Ovary (tissue), 9 donors: ENCODE measurements around the gene PDE4D. TPM values are rescaled to one million over a fixed set of nuclear protein-coding genes. Genes with fewer than 3 reads are reported as not detected.

Experiments
- DNase-seq, 5 donors: peaks; one replicate each; pipeline ENCODE4 v3.0.0-alpha.2; 2019 to 2020
- H3K27ac ChIP-seq, 2 donors: fragments of 200-600 bp; one replicate each; pipeline versions ENCODE4 v1.5.1 to v1.8.0; 2019 to 2022
- H3K27me3 ChIP-seq: fragments of 200-600 bp; one replicate; pipeline ENCODE4 v1.8.0; 2022
- H3K36me3 ChIP-seq: fragments of 200-600 bp; sonication (generic); one replicate; pipeline ENCODE4 v1.5.1; 2019
- H3K4me1 ChIP-seq: one replicate; pipeline ENCODE4 v1.8.1; 2013; ENCODE audit warnings: mild to moderate bottlenecking, moderate library complexity; ENCODE audit not compliant: insufficient read depth
- H3K4me3 ChIP-seq: fragments of 200-600 bp; sonication (generic); one replicate; pipeline ENCODE4 v1.5.1; 2017
- H3K9me3 ChIP-seq, 2 donors: fragments of 200-600 bp in 1 of 2; sonication (generic) in 1 of 2; one replicate each; pipeline versions ENCODE4 v1.5.1 to v1.8.1; 2013 to 2019; ENCODE audit warnings: mild to moderate bottlenecking in 1 of 2, moderate library complexity in 1 of 2
- EP300 ChIP-seq: sonication (generic); formaldehyde crosslinking; IDR thresholded peaks from one replicate; pipeline ENCODE4 v1.6.1; 2017; ENCODE audit warnings: antibody characterized with exemption
- POLR2A ChIP-seq: fragments of 450-650 bp; IDR thresholded peaks from one replicate; pipeline ENCODE4 v1.6.1; 2017; ENCODE audit warnings: antibody characterized with exemption, mild to moderate bottlenecking, moderate library complexity
- WGBS, 3 donors: extraction: QIAGEN DNeasy Blood & Tissue Kit in 1 of 3; methylation state at CpG; one replicate each; pipeline versions ENCODE4 v1.1.5 to v1.1.7; 2013 to 2017; 5-methylcytosine and 5-hydroxymethylcytosine counted together
- intact Hi-C, 4 donors: fragments of 100-400 bp; cut with DNase I; formaldehyde crosslinking; loops; one replicate each; pipeline versions ENCODE4 v1.11.0 to v1.15.1; 2022 to 2023
- polyA plus RNA-seq, 2 donors: library from polyadenylated mRNA; stranded (reverse); fragments of 200-250 nt in 1 of 2; fragments of 350-450 nt in 1 of 2; fragmentation: Illumina TruSeq in 1 of 2; extraction: RNeasy Lipid Tissue Mini Kit (QIAGEN cat#74804) in 1 of 2; gene quantifications; one replicate each; pipeline ENCODE4 v1.2.3, GENCODE V29; 2013 to 2014
- total RNA-seq, 7 donors: library from RNA; depleted of rRNA in 2 of 7; stranded (reverse); fragments of >200 nt in 2 of 7; fragmentation: NEBNext Ultra II Directional in 3 of 7; extraction: Animal tissue kit (Norgen Biotek cat#: 25700) in 3 of 7; gene quantifications; one replicate each; pipeline versions ENCODE4 v1.1.0 to v1.2.4, GENCODE V29; 2016 to 2023
- TF ChIP-seq, protein P1 (sequence below), 3 donors: fragments of 450-650 bp in 2 of 3; fragments of 200-600 bp in 1 of 3; IDR thresholded peaks; one replicate each; pipeline versions ENCODE4 v1.5.1 to v1.8.0; 2016 to 2022; ENCODE audit warnings: antibody characterized with exemption in 3 of 3, mild to moderate bottlenecking in 1 of 3
- donor health status: DM: no; HTN: no; CAD: no; lungs with moderate emphysema.
- donor health status: DM: no; HTN: no; CAD: no.
- donor health status: Bipolar disorder and iron deficiency.
- donor health status: DM: yes; HTN: yes; CAD: no.
- donor health status: DM: no; HTN: no; CAD: no.
- donor health status: DM: yes; HTN: yes; CAD: no.

PDE4D gene
- total and polyA plus RNA-seq, 9 donors, result 1.3 to 67.6 (median 8.4) TPM

GRCh38 chr5:59446356-59446755 lies 447.2 kb downstream of the PDE4D start:
- Histone ChIP-seq H3K9me3 (no peaks in the 10 kb centered on the region), H3K27me3 (no peaks in the 10 kb centered on the region), H3K4me1 (no peaks in the 10 kb centered on the region), H3K27ac (no peak overlapping the region), H3K4me3 (no peak overlapping the region), H3K36me3 (no peaks in the 10 kb centered on the region)
- intact Hi-C loops, result loop anchor here in 1 of 4 donors (5.0 kb wide), 1 partner anchor 1354 kb away; no protein-coding TSS in a partner anchor
- TF ChIP-seq, protein P1, sequence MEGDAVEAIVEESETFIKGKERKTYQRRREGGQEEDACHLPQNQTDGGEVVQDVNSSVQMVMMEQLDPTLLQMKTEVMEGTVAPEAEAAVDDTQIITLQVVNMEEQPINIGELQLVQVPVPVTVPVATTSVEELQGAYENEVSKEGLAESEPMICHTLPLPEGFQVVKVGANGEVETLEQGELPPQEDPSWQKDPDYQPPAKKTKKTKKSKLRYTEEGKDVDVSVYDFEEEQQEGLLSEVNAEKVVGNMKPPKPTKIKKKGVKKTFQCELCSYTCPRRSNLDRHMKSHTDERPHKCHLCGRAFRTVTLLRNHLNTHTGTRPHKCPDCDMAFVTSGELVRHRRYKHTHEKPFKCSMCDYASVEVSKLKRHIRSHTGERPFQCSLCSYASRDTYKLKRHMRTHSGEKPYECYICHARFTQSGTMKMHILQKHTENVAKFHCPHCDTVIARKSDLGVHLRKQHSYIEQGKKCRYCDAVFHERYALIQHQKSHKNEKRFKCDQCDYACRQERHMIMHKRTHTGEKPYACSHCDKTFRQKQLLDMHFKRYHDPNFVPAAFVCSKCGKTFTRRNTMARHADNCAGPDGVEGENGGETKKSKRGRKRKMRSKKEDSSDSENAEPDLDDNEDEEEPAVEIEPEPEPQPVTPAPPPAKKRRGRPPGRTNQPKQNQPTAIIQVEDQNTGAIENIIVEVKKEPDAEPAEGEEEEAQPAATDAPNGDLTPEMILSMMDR (IDR thresholded peaks at IDR 0.05), result no peak
- TF ChIP-seq POLR2A (no peak), EP300 (no peak)
- DNase-seq, result no peak
- 55 to 62% (median 60%) methylated on average over 2 of the region's 2 CpGs for WGBS, 3 donors

DNA sequence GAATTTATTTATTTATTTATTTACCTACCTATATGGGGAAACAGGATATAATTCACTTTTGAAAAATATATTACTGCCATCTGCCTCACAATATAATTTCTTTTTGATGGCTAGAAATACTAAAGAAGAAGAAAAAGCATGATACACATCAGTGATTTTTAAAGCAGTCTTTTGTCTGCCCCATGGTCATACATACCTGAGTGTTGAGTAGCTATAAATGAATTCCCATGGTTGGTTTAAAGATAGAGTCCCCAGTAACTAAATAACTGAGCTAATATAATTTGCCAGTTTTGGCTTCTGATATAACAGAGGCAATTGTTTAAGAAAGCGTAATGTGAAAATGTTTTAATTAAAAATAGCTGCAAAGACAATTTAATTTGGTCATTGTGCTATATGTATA lies 447.8 kb downstream of the PDE4D start:
- no peak for TF ChIP-seq EP300
- TF ChIP-seq POLR2A, result no peak
- TF ChIP-seq, protein P1 (IDR thresholded peaks at IDR 0.05), result no peak
- Histone ChIP-seq H3K36me3 (no peaks in the 10 kb centered on the region), H3K4me1 (no peaks in the 10 kb centered on the region), H3K4me3 (no peak overlapping the region), H3K9me3 (no peaks in the 10 kb centered on the region), H3K27ac (no peak overlapping the region), H3K27me3 (no peaks in the 10 kb centered on the region)
- intact Hi-C loops, result loop anchor here in 1 of 4 donors (5.0 kb wide), 1 partner anchor 1353 kb away; no protein-coding TSS in a partner anchor
- 90 to 100% (median 98%) methylated on average over 1 of the region's 1 CpG for WGBS, 3 donors
- no peak for DNase-seq

GRCh38 chr5:59439303-59439702 lies 454.2 kb downstream of the PDE4D start:
- Histone ChIP-seq H3K27me3 (no peaks in the 10 kb centered on the region), H3K36me3 (no peaks in the 10 kb centered on the region), H3K4me1 (no peaks in the 10 kb centered on the region), H3K9me3 (no peaks in the 10 kb centered on the region), H3K4me3 (no peak overlapping the region), H3K27ac (no peak overlapping the region)
- no peak for DNase-seq
- no peak for TF ChIP-seq POLR2A
- TF ChIP-seq, protein P1 (IDR thresholded peaks at IDR 0.05), result no peak
- no peak for TF ChIP-seq EP300
- 87 to 97% (median 93%) methylated on average over 3 of the region's 3 CpGs for WGBS, 3 donors
- intact Hi-C loops, result no loop called here

DNA sequence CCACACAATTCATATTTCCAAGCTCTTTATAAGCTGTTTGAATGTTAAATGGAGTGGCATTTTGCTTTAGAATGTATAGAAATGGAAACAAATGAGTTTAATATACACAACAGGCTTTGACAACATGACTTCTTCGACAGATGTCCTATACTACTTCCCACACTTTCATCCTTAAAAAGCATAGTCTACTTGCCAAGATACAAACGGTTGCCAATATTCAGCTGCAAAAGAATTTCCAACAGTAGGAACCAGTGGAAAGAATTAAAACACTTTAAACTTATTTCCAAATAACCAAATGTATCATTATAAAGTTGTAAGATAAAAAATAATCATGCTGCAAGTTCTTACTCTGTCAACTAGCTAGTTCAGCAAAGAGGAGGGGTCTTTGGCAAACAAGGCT lies 456.4 kb downstream of the PDE4D start:
- no peaks in the 10 kb centered on the region for H3K36me3 ChIP-seq
- no peak overlapping the region for H3K27ac ChIP-seq
- intact Hi-C loops, result no loop called here
- DNase-seq, result no peak
- H3K27me3 ChIP-seq, result no peaks in the 10 kb centered on the region
- H3K4me3 ChIP-seq, result no peak overlapping the region
- TF ChIP-seq POLR2A, result no peak
- TF ChIP-seq, protein P1 (IDR thresholded peaks at IDR 0.05), result no peak
- TF ChIP-seq EP300, result no peak
- H3K4me1 ChIP-seq, result no peaks in the 10 kb centered on the region
- 5 to 13% (median 5%) methylated on average over 2 of the region's 2 CpGs for WGBS, 3 donors
- no peaks in the 10 kb centered on the region for H3K9me3 ChIP-seq
